SIG-M5 (cell line): ENCODE data around the gene DHX15.

Experiments used
- DNase-seq: peaks from one replicate; lab custom pipeline; 2025; lab: John Stamatoyannopoulos, UW

Gene DHX15

GRCh38 chr4:24482871-24483270, 101.5 kb downstream of the DHX15 start:
- no peak for DNase-seq

- no peak for DNase-seq
Observed at GRCh38 chr4:24477919-24478318, 106.4 kb downstream of the DHX15 start.
